ENCODE results near the gene KRTAP12-1.
A peak's percentile ranks its signal among the peaks of the same experiment; 100 is the strongest.
"Not testable (repeated sequence)": the region's sequence is repeated elsewhere in the genome, so short reads cannot be mapped to it uniquely, and the experiment has no call there.

The KRTAP12-1 gene

GRCh38 chr21:44664691-44665090 lies 17.3 kb downstream of the KRTAP12-1 start:
- no peak for DNase-seq

- not testable (repeated sequence) for DNase-seq
Observed at GRCh38 chr21:44661567-44661966, 20.4 kb downstream of the KRTAP12-1 start.

- peak; percentile 18 for DNase-seq
Observed at GRCh38 chr21:44658913-44659595, 22.9 kb downstream of the KRTAP12-1 start.

GRCh38 chr21:44658541-44658910 lies 23.4 kb downstream of the KRTAP12-1 start:
- no peak for DNase-seq

- peak; percentile 59 for DNase-seq
Observed at GRCh38 chr21:44657635-44658540, 24.1 kb downstream of the KRTAP12-1 start, which contains the start of gene KRTAP12-3. Gene KRTAP12-3 (plus strand): TSS chr21:44657932. CDS start chr21:44657980, 48 bp downstream.

GRCh38 chr21:44656868-44657267 lies 25.1 kb downstream of the KRTAP12-1 start:
- no peak for DNase-seq

- no peak for DNase-seq
Observed at GRCh38 chr21:44654576-44655175, 27.3 kb downstream of the KRTAP12-1 start, which contains the start of gene KRTAP12-4. Gene KRTAP12-4 (minus strand): TSS chr21:44654659. CDS start chr21:44654614, 45 bp downstream.

- peak; percentile 64 for DNase-seq
Observed at GRCh38 chr21:44653656-44654575, 28.0 kb downstream of the KRTAP12-1 start.

GRCh38 chr21:44653123-44653522 lies 28.8 kb downstream of the KRTAP12-1 start:
- no peak for DNase-seq

- DNase-seq, result no peak
Observed at GRCh38 chr21:44650973-44651675, 30.8 kb downstream of the KRTAP12-1 start.

GRCh38 chr21:44650265-44650972 lies 31.5 kb downstream of the KRTAP12-1 start:
- no peak for DNase-seq

GRCh38 chr21:44649521-44650100 lies 32.4 kb downstream of the KRTAP12-1 start:
- DNase-seq, result no peak

- no peak for DNase-seq
Observed at GRCh38 chr21:44648557-44649311, 33.2 kb downstream of the KRTAP12-1 start.

- no peak for DNase-seq
Observed at GRCh38 chr21:44647222-44647552, 34.8 kb downstream of the KRTAP12-1 start.

- DNase-seq, result not testable (repeated sequence)
Observed at GRCh38 chr21:44646366-44647221, 35.4 kb downstream of the KRTAP12-1 start, which contains the start of gene KRTAP10-11. Gene KRTAP10-11 (plus strand): TSS chr21:44646414. CDS start chr21:44646459, 45 bp downstream.

- no peak for DNase-seq
Observed at GRCh38 chr21:44644878-44645277, 37.1 kb downstream of the KRTAP12-1 start.

- no peak for DNase-seq
Observed at GRCh38 chr21:44643741-44644310, 38.1 kb downstream of the KRTAP12-1 start.

- no peak for DNase-seq
Observed at GRCh38 chr21:44640761-44641160, 41.2 kb downstream of the KRTAP12-1 start.

- DNase-seq, result no peak
Observed at GRCh38 chr21:44639331-44639655, 42.7 kb downstream of the KRTAP12-1 start.
